Parathyroid adenoma (tissue), 2 donors: ENCODE data around the gene PTH1R.

Experiments
- H2AFZ ChIP-seq: fragments of 300-600 bp; sonication (generic); one replicate; pipeline ENCODE4 v1.7.0; 2017; ENCODE audit warnings: antibody characterized with exemption, mild to moderate bottlenecking
- H3K27ac ChIP-seq: fragments of 300-600 bp; sonication (generic); one replicate; pipeline ENCODE4 v1.7.0; 2017
- H3K27me3 ChIP-seq: fragments of 300-600 bp; sonication (generic); one replicate; pipeline ENCODE4 v1.7.0; 2017; ENCODE audit warnings: low read length; ENCODE audit not compliant: control insufficient read depth, insufficient read depth
- H3K36me3 ChIP-seq: fragments of 300-600 bp; sonication (generic); one replicate; pipeline ENCODE4 v1.7.0; 2017; ENCODE audit warnings: low read length; ENCODE audit not compliant: control insufficient read depth, insufficient read depth
- H3K4me1 ChIP-seq: fragments of 300-600 bp; sonication (generic); one replicate; pipeline ENCODE4 v1.7.0; 2017; ENCODE audit warnings: control low read depth
- H3K4me2 ChIP-seq: fragments of 300-600 bp; sonication (generic); one replicate; pipeline ENCODE4 v1.7.0; 2017; ENCODE audit warnings: low read length
- H3K4me3 ChIP-seq: fragments of 300-600 bp; sonication (generic); one replicate; pipeline ENCODE4 v1.7.0; 2017; ENCODE audit warnings: low read depth, low read length
- H3K79me2 ChIP-seq: fragments of 300-600 bp; sonication (generic); one replicate; pipeline ENCODE4 v1.7.0; 2017; ENCODE audit warnings: control low read depth
- H3K9ac ChIP-seq: fragments of 300-600 bp; sonication (generic); one replicate; pipeline ENCODE4 v1.7.0; 2017; ENCODE audit warnings: mild to moderate bottlenecking
- H3K9me3 ChIP-seq: fragments of 300-600 bp; sonication (generic); one replicate; pipeline ENCODE4 v1.7.0; 2017; ENCODE audit warnings: low read length; ENCODE audit not compliant: control insufficient read depth
- TF ChIP-seq, protein P1 (sequence below): fragments of 300-600 bp; sonication (generic); IDR thresholded peaks from one replicate; pipeline ENCODE4 v1.7.0; 2017; ENCODE audit warnings: antibody characterized with exemption, mild to moderate bottlenecking
- donor health status: primary hyperparathyroidism.

Gene PTH1R

GRCh38 chr3:46849045-46849631 lies 28.4 kb upstream of the PTH1R start:
- Histone ChIP-seq H3K79me2 (no peaks in the 10 kb centered on the region), H2AFZ (no peak overlapping the region), H3K9me3 (no peaks in the 10 kb centered on the region), H3K27ac (no peak overlapping the region), H3K4me1 (peaks cover 14% of the 10 kb centered on the region), H3K36me3 (no peaks in the 10 kb centered on the region), H3K9ac (no peak overlapping the region), H3K27me3 (no peaks in the 10 kb centered on the region), H3K4me2 (no peak overlapping the region), H3K4me3 (no peak overlapping the region)
- TF ChIP-seq, protein P1, sequence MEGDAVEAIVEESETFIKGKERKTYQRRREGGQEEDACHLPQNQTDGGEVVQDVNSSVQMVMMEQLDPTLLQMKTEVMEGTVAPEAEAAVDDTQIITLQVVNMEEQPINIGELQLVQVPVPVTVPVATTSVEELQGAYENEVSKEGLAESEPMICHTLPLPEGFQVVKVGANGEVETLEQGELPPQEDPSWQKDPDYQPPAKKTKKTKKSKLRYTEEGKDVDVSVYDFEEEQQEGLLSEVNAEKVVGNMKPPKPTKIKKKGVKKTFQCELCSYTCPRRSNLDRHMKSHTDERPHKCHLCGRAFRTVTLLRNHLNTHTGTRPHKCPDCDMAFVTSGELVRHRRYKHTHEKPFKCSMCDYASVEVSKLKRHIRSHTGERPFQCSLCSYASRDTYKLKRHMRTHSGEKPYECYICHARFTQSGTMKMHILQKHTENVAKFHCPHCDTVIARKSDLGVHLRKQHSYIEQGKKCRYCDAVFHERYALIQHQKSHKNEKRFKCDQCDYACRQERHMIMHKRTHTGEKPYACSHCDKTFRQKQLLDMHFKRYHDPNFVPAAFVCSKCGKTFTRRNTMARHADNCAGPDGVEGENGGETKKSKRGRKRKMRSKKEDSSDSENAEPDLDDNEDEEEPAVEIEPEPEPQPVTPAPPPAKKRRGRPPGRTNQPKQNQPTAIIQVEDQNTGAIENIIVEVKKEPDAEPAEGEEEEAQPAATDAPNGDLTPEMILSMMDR: no peak

- peaks cover 14% of the 10 kb centered on the region for H3K4me1 ChIP-seq
- H2AFZ ChIP-seq: no peak overlapping the region
- no peaks in the 10 kb centered on the region for H3K79me2 ChIP-seq
- H3K36me3 ChIP-seq: no peaks in the 10 kb centered on the region
- TF ChIP-seq, protein P1: no peak
- H3K9me3 ChIP-seq: no peaks in the 10 kb centered on the region
- H3K4me2 ChIP-seq: no peak overlapping the region
- H3K27ac ChIP-seq: no peak overlapping the region
- no peak overlapping the region for H3K9ac ChIP-seq
- H3K27me3 ChIP-seq: no peaks in the 10 kb centered on the region
- no peak overlapping the region for H3K4me3 ChIP-seq
Measured at GRCh38 chr3:46849686-46850467, 27.6 kb upstream of the PTH1R start.

- H3K79me2 ChIP-seq: no peaks in the 10 kb centered on the region
- no peak overlapping the region for H3K27ac ChIP-seq
- no peaks in the 10 kb centered on the region for H3K9me3 ChIP-seq
- TF ChIP-seq, protein P1: no peak
- H3K4me1 ChIP-seq: peaks cover 8% of the 10 kb centered on the region
- H3K4me2 ChIP-seq: no peak overlapping the region
- no peaks in the 10 kb centered on the region for H3K27me3 ChIP-seq
- no peak overlapping the region for H3K9ac ChIP-seq
- H3K36me3 ChIP-seq: no peaks in the 10 kb centered on the region
- no peak overlapping the region for H2AFZ ChIP-seq
- H3K4me3 ChIP-seq: no peak overlapping the region
Measured at GRCh38 chr3:46850468-46850779, 27.1 kb upstream of the PTH1R start.

GRCh38 chr3:46851364-46852333 lies 25.9 kb upstream of the PTH1R start:
- no peaks in the 10 kb centered on the region for H3K36me3 ChIP-seq
- TF ChIP-seq, protein P1: no peak
- no peak overlapping the region for H3K4me3 ChIP-seq
- H3K79me2 ChIP-seq: no peaks in the 10 kb centered on the region
- no peak overlapping the region for H3K9ac ChIP-seq
- H2AFZ ChIP-seq: no peak overlapping the region
- H3K4me2 ChIP-seq: no peak overlapping the region
- no peaks in the 10 kb centered on the region for H3K27me3 ChIP-seq
- H3K27ac ChIP-seq: no peak overlapping the region
- H3K4me1 ChIP-seq: no peaks in the 10 kb centered on the region
- H3K9me3 ChIP-seq: no peaks in the 10 kb centered on the region
